CD4-positive, alpha-beta T cell treated with Interleukin-17A for 4 hours (primary cell): ENCODE results near the gene EPHA4.

Experiments
- DNase-seq: peaks from one replicate; pipeline ENCODE4 v3.0.0-alpha.2; 2020; ENCODE audit warnings: mixed read lengths

The EPHA4 gene

DNA sequence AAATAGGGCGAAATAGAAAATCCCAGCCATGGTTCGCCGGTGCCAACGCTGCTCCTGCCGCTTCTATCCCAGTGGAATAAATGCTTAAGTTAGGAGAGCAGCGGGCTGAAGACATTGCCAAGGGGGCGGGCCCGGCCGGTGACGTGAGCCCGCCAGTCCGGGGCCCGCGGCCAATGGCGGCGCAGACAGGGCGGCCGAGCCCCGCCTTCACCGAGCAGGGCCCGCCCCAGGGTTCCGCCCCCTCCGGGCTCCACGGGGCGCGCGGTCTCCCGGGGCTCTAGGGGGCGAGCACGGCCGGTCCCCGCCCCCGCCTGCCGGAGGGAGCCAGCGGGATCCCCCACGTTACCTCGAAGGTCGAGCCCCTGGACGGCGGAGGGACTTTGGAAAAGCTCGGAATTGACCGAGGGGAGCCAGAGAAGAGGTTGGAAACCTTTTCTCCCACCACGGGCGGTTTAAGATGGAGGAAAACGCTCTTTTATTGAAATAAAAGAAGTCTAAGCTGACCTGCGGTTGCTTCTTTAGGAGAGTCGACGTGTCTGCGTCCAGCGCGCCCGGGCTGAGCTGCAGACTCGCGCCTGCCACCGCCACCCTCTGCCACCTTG is at the start of gene EPHA4:
Gene EPHA4, minus strand, starts transcription at position 86 of the 602 bp plus-strand sequence. Its CDS starts 56 bp downstream, at position 30.
- peak; percentile 91 for DNase-seq

GRCh38 chr2:221618007-221618406 is 45.9 kb upstream of the EPHA4 start:
- DNase-seq, result no peak

DNA sequence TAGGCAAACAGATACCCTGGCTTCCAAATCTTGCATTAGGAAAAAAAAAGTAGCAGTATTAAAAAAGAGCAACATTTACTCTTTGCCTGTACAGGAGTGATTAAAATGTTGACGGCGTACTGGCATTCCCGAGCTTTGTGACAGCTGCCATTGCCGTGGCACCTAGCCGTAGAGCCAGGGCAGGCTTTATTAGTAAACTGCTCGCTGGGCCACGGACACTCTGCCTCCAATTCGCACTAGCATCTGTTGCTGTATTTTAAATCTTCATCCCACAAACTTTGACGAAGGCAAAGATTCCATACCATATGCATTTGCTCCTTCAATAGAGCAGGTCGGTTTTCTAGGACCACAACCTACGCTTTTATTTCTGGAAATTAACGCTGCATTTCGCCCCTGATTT is 44.5 kb upstream of the EPHA4 start:
- no peak for DNase-seq

DNA sequence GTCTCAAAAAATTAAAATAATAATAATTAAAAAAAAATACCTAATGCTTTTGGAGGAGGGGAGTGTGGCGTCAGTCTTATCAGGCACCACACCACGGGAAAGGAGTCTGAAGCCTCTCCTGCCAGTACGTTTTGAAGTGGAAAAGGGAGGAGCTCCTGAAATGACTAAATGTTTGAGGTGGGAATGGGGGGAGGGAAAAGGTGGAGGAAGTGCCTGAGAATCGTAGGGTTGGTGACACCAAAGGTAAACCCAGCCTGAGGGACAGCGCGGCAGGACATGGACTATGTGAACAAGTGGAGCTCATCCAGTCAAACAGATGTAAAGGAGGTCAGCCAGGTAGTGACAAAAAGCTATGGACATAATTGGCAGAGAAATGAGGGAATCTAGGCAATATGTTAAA is 42.2 kb upstream of the EPHA4 start:
- DNase-seq, result no peak

DNA sequence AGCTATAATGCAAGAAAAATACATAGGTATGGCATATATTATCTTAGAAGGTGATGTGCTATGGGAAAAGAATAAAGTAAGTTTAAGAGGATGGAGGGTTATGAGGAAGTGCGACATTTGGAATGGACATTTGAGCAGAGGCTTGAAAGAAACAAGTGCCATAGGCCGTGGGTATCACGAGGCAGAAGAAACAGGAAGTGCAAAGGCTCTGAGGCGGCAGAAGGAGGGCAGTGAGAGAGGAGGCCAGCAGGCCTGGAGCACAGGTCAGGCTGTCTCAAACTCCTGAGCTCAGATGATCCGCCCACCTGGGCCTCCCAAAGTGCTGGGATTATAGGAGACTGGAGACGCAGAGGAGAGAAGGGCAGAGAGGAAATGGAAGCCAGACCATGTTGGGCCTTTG is 40.7 kb upstream of the EPHA4 start:
- no peak for DNase-seq

DNA sequence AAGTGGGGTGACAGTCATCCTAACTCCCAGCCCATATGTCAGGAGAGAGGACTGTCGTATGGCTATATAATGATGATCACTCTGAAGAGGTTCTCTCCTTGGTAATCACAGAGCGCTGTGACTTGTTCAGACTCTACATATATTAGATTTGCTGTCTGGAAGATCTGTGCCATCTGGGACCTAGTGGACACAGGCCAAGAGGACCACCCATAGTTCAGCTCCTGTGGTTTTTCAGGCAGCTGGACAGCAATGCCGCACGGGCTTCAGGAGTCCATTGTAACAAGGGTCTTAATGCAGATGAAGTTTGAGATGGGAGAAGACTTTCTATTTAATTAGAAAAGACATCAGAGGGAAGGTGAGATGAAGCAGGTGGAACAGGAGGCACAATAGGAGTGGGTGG is 40.1 kb upstream of the EPHA4 start:
- no peak for DNase-seq

DNA sequence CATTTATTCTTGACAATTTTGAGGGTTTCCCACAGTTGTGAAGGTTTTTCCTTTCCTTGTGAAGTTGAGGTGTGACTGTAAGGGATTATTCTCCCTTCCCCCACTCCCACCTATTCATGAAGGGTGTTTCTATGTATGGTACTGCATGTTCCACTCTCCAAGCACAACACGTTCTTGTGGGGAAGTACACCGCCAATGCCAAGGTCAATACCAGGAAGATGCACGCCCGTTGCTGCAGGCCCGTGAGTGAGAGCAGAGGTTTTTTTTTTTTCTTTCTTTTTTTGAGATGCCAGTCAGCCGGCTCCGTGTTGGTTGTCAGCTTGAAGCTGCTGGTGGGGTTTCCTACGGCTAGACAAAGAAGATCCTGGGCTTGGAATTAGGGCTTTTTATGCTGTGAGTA is 38.6 kb upstream of the EPHA4 start:
- DNase-seq, result no peak

- no peak for DNase-seq
These were observed 38.2 kb upstream of the EPHA4 start for GRCh38 chr2:221610255-221610654.

- no peak for DNase-seq
These were observed 36.3 kb upstream of the EPHA4 start for GRCh38 chr2:221608442-221608841.

GRCh38 chr2:221606424-221606823 is 34.3 kb upstream of the EPHA4 start:
- no peak for DNase-seq

- no peak for DNase-seq
These were observed 33.7 kb upstream of the EPHA4 start for GRCh38 chr2:221605751-221606240.

GRCh38 chr2:221602938-221603337 is 30.8 kb upstream of the EPHA4 start:
- DNase-seq, result no peak

DNA sequence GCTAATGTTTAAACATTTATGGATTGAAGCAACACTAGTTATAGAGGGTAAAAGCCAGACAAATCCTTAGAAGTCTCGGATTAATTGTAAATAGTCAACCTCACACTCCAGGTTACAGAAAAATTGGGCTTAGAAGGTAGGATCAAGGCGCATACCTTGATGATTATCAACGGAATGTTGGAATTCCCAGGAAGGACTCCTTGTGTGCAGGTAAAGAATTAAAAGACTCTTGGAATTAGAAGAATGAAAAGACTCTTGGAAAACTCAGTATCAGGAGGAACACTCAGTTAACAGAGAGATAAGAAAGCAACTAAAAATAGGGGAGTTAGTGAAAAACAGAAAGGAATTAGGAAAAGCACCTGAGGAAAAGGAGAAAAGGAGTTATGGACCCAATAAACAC is 29.3 kb upstream of the EPHA4 start:
- DNase-seq, result no peak

DNA sequence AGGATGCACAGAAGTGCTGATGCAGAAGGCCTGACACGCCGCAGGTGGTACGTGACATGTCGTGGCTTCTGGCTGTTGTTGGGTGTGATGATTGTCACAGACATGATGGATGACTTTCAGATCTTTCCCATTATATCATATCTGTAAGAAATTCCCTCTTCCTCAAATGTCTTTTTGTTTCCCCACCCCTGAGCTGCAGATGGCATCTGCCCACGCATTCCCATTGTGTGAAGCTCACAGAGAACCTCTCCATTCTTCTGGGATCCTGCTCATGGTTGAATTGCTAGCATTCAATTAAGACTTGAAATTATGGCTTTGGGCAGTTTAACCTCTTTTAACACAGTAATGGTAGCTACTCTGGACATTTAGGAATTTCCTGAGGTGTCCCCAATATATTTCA is 28.3 kb upstream of the EPHA4 start:
- DNase-seq, result no peak

GRCh38 chr2:221596192-221596591 is 24.1 kb upstream of the EPHA4 start:
- no peak for DNase-seq

GRCh38 chr2:221590861-221591365 is 18.8 kb upstream of the EPHA4 start:
- DNase-seq, result no peak

- no peak for DNase-seq
These were observed 17.6 kb upstream of the EPHA4 start for GRCh38 chr2:221589696-221590095.

- DNase-seq, result no peak
These were observed 16.3 kb upstream of the EPHA4 start for GRCh38 chr2:221588306-221588985.

DNA sequence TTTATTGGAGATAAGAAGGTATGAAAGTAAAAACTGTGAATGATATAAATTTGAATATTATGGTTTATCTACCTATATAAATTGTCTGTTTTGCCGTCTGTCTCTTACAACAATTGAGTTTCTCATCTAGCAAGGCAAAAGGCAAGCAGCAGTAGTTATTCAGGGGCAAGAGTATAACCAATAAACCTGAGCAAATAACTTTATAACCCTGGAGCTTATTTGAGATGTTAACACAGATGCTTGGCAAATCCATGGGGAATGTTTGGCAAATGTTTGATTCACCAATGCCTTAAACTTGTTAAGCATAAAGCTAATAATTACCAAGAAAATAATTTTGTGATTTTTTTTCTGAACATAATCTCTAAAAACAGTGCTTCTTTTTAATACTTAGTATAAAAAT is 9.9 kb upstream of the EPHA4 start:
- DNase-seq, result no peak

- DNase-seq, result no peak
These were observed 2.1 kb upstream of the EPHA4 start for GRCh38 chr2:221574231-221574570.

DNA sequence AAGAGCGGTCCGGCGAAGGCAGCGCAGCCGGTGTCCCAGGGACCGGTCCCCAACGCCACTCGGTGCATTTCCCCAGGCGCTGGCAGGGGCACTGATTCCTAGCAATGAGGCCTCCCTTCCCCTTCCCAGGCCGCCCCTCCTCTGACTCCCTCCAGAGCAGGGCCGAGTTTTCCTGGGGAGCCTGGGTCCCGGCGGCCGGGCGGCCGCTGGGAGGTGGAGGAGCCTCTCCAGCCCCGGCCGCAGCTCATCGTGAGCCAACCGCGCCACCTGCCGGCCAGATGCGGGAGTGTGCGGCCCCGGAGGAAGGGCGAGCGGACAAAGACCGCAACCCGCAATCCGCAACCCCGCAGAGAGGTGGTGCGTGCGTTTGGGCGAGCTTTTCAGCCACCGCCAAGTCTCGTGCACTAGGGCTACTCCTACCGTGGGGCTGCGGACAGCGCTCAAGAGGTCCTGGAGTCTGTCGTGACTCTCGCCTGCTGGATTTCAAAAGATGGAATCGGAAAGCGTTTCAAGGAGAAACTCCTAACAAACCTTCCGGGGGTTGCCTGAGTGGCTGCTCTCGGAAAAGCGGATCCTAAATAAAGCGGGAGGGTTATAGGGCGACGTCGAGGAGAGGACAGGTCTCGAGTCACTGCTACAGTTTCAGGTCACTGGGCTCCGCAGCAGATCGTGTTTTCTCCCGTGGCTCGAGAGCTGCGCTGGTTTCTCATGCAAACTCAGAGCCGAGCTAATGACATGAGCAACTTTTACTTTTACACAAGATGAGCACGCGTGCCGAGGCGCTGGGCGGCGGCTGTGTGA is 1.5 kb upstream of the EPHA4 start:
- DNase-seq, result peak; percentile 86

GRCh38 chr2:221572821-221573429 is 821 bp upstream of the EPHA4 start:
- peak; percentile 46 for DNase-seq

- DNase-seq, result peak; percentile 52
These were observed 419 bp downstream of the EPHA4 start for GRCh38 chr2:221571551-221572218.
